ENCODE results near the gene BST2.

DNA sequence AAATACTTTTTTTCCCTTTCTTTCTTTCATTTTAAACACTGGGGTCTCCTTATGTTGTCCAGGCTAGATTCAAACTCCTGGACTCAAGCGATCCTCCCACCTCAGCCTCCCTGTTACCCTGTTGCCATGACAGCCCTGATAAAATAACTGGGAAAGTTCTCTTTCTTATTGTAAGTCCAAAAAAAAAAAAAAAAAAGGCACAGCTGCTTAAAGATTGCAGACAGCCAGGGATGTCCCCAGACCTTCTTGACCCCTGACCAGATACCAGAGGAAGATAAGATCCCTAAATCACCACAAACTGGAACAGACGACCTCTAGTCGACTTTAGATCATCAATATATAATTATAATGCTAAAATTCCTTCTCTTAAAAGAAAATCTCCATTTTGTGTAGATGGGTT, 13.3 kb upstream of the BST2 start:
- TF ChIP-seq EZH2phosphoT487 (IDR thresholded peaks at IDR 0.05; ENCODE audit: borderline replicate concordance, low read length) = no peak
- TF ChIP-seq, protein P1, sequence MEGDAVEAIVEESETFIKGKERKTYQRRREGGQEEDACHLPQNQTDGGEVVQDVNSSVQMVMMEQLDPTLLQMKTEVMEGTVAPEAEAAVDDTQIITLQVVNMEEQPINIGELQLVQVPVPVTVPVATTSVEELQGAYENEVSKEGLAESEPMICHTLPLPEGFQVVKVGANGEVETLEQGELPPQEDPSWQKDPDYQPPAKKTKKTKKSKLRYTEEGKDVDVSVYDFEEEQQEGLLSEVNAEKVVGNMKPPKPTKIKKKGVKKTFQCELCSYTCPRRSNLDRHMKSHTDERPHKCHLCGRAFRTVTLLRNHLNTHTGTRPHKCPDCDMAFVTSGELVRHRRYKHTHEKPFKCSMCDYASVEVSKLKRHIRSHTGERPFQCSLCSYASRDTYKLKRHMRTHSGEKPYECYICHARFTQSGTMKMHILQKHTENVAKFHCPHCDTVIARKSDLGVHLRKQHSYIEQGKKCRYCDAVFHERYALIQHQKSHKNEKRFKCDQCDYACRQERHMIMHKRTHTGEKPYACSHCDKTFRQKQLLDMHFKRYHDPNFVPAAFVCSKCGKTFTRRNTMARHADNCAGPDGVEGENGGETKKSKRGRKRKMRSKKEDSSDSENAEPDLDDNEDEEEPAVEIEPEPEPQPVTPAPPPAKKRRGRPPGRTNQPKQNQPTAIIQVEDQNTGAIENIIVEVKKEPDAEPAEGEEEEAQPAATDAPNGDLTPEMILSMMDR (conservative IDR thresholded peaks at IDR 0.05; ENCODE audit: low read depth, low read length) = no peak
- TF ChIP-seq EZH2 (IDR thresholded peaks at IDR 0.05; ENCODE audit: low read length, unreplicated experiment) = no peak
